D721Med (cell line): ENCODE data around the gene KLRG1.

ENCODE experiments used
- DNase-seq: peaks from one replicate; pipeline ENCODE4 v3.0.0; 2011; ENCODE audit warnings: low spot score; ENCODE audit not compliant: insufficient read length
- FAIRE-seq: peaks from 2 replicates; lab custom pipeline; 2011; peaks lifted over from hg19 to GRCh38; lab: Jason Lieb, UNC
- CTCF ChIP-seq: IDR thresholded peaks from 2 replicates; pipeline ENCODE4 v1.5.1; 2012; ENCODE audit warnings: mild to moderate bottlenecking, control low read depth; ENCODE audit not compliant: insufficient read depth; ENCODE audit errors: missing control alignments

Gene KLRG1

GRCh38 chr12:9027161-9028059 lies 38.1 kb downstream of the KLRG1 start:
- FAIRE-seq: no peak
- TF ChIP-seq CTCF: no peak
- no peak for DNase-seq

- TF ChIP-seq CTCF: no peak
- DNase-seq (no peak), FAIRE-seq (no peak)
These were observed 41.4 kb downstream of the KLRG1 start for GRCh38 chr12:9030776-9031175.

- TF ChIP-seq CTCF: no peak
- DNase-seq (no peak), FAIRE-seq (no peak)
These were observed 43.0 kb downstream of the KLRG1 start for GRCh38 chr12:9032202-9032964.

GRCh38 chr12:9033265-9033887 lies 44.0 kb downstream of the KLRG1 start:
- no peak for TF ChIP-seq CTCF
- DNase-seq (no peak), FAIRE-seq (no peak)

GRCh38 chr12:9034095-9034494 lies 44.7 kb downstream of the KLRG1 start:
- no peak for TF ChIP-seq CTCF
- FAIRE-seq: no peak
- no peak for DNase-seq

GRCh38 chr12:9036227-9036626 lies 46.9 kb downstream of the KLRG1 start:
- DNase-seq (no peak), FAIRE-seq (no peak)
- TF ChIP-seq CTCF: no peak
